ENCODE data around the gene CELSR1.

The CELSR1 gene

DNA sequence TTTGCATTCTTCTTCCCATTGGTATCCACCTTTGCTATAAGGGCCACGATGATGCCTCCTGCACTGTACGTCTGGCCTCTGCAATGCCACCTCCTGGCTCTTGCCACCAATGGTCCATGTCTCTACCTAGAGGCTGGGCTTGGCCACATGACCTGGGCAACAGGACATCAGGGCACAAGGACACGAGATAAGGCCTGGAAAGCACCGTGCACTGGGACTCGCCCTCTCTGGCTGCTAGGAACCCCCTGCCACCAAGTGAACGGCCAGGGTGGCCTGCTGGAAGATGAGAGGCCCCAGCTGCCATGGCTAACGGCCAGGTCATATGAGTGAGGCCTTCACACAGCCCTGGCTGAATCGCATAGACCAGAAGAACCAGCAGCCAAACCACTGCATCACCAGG lies 114.5 kb downstream of the CELSR1 start:
- no peak for TF ChIP-seq ZFX (IDR thresholded peaks at IDR 0.05; ENCODE audit: borderline replicate concordance)
- TF ChIP-seq, protein P1, sequence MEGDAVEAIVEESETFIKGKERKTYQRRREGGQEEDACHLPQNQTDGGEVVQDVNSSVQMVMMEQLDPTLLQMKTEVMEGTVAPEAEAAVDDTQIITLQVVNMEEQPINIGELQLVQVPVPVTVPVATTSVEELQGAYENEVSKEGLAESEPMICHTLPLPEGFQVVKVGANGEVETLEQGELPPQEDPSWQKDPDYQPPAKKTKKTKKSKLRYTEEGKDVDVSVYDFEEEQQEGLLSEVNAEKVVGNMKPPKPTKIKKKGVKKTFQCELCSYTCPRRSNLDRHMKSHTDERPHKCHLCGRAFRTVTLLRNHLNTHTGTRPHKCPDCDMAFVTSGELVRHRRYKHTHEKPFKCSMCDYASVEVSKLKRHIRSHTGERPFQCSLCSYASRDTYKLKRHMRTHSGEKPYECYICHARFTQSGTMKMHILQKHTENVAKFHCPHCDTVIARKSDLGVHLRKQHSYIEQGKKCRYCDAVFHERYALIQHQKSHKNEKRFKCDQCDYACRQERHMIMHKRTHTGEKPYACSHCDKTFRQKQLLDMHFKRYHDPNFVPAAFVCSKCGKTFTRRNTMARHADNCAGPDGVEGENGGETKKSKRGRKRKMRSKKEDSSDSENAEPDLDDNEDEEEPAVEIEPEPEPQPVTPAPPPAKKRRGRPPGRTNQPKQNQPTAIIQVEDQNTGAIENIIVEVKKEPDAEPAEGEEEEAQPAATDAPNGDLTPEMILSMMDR (IDR thresholded peaks at IDR 0.05), result no peak

DNA sequence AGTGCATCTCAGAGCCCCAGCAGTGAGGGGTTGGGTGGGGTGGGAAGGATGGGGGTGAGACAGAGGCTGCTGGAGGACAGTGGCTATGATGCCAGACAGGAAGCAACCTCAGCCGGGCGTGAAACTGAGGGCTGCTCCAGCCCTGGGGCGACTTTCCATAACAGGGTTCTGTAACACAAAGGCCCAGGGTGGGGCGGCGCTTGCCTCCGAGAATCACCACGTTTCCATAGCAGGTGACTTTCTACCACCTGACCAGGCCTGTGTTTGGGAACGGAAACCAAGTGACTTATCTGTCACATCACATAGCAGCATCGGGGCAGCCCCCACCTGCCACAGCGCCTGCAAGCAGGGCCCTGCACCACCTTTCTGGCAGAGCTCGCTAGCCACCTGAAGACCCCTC lies 116.2 kb downstream of the CELSR1 start:
- no peak overlapping the region for H3K27ac ChIP-seq
- TF ChIP-seq, protein P1 (IDR thresholded peaks at IDR 0.05), result no peak
- TF ChIP-seq ZFX (IDR thresholded peaks at IDR 0.05; ENCODE audit: borderline replicate concordance), result no peak

More for the DNA sequence above, 114.5 kb downstream of the CELSR1 start:
- no peak overlapping the region for H3K27ac ChIP-seq

DNA sequence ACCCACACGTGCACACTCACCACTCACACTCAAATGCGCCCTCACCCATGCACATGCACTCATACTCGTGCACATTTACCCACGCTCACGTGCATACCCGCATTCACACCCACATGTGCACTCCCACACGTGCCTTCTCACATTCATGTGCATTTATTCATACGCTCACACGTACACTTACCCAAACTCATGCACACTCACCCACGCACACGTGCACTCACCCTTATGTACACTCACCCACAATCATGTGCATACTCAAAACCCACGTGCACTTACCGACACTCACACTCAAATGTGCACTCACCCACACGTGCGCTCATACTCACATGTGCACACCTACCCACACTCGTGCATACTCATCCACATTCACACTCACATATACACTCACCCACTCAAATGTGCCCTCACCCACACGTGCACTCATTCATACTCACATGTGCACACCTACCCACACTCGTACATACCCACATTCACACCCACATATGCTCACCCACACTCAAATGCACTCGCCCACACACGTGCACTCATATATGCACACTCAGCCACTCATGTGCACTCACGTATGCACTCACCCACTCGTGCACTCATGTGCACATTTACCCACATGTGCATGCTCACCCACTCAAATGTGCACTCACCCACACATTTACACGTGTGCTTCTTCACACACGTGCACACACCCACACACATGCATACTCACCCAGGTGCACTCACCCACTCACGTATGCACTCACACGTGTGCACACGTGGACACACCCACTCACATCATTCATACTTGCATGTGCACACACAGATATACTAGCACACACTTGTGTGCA lies 117.5 kb downstream of the CELSR1 start:
- no peak for TF ChIP-seq ZFX (IDR thresholded peaks at IDR 0.05; ENCODE audit: borderline replicate concordance)
- TF ChIP-seq, protein P1 (IDR thresholded peaks at IDR 0.05), result no peak
- no peak overlapping the region for H3K27ac ChIP-seq

DNA sequence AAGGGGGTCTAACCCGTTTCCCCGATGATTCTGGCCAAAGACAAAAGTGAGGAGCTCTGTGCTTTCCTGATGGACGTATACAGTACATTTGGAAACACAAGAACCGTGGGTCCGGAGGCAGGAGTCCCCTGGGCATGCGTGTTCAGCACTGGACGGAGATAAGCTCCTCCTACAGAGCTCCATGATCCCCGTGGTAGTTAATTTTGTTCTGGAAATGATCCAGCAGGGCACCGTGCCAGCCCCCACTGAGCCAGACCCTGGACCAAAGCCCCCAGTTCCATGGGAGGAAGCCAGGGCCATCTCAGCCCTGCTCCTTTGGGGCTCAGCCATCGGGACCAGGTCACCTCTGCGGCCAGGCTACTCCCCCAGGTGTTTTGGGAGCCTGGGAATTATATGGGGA lies 118.6 kb downstream of the CELSR1 start:
- no peak overlapping the region for H3K27ac ChIP-seq
- TF ChIP-seq ZFX (IDR thresholded peaks at IDR 0.05; ENCODE audit: borderline replicate concordance), result no peak
- TF ChIP-seq, protein P1 (IDR thresholded peaks at IDR 0.05), result no peak

DNA sequence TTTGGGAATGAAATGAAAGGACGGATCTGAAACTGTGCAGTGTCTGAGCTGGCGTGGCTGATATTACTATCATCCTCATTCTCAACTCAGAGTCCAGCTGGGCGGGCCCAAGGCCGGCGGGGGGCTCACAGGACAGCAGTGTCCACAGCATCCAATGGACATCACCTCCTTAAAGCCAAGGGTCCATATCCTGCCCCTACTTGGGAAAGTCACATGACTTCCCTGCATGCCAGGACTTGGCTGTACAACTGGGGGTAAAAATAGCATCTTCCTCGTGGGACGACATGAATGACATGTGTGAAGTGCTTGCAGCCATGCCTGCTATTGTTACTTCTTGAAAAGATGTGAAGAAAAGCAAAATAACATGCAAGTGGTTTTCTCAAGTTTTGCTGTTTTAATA lies 119.7 kb downstream of the CELSR1 start:
- TF ChIP-seq, protein P1 (IDR thresholded peaks at IDR 0.05), result no peak
- no peak for TF ChIP-seq ZFX (IDR thresholded peaks at IDR 0.05; ENCODE audit: borderline replicate concordance)

DNA sequence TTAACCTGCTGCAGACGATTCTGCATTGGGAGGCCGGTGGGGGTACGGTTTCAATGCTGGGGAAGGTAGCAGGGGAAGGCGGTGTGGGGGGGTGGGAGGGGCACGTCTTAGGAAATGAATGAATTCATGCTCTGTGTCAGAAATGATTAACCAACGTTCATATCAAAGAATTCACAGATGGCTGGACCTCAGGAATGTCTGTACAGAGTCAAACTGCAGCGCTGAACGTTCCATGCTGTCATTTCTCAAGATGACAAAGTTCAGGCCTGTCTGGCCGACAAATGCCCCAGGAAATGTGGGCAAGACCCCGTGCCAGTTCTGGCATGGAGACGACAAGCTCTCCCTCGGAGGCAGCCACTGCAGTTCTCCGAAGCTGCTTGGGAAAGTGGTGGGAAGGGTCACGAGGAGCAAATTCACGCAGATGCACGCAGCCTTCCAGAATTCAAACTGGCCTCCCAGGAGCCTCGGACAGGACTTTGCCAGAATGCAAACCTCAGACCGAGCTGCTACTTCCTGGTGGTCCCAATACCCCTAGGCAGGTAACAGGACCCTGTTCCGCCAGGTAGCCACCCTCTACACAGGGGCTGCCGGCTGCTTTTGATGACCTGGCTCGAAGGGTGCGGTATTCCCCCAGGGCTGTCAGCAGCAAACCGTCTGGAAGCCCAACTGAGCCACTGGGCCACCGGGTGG lies 120.4 kb downstream of the CELSR1 start:
- no peak overlapping the region for H3K27ac ChIP-seq
- TF ChIP-seq ZFX (IDR thresholded peaks at IDR 0.05; ENCODE audit: borderline replicate concordance), result no peak
- TF ChIP-seq, protein P1 (IDR thresholded peaks at IDR 0.05), result no peak

More for the DNA sequence above, 119.7 kb downstream of the CELSR1 start:
- no peak overlapping the region for H3K27ac ChIP-seq

DNA sequence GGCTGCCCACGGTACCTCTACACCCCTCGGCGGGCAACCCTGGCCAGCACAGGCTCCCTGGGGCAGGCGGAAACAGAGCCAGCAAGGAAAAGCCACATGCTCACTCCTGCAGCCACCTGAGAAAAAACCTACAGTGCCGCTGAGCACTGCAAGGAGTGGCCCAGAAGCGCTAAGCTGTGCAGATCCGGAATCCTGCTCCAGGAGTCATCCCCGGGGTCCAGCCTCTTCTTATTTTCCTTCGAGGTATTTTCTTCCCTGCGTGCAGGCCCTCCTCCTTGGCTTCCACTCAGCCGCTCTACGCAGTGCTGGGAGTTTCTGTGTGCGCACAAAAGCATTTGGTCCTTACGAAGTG lies 120.9 kb downstream of the CELSR1 start:
- TF ChIP-seq, protein P1 (IDR thresholded peaks at IDR 0.05), result no peak
- no peak for TF ChIP-seq ZFX (IDR thresholded peaks at IDR 0.05; ENCODE audit: borderline replicate concordance)
- no peak overlapping the region for H3K27ac ChIP-seq

Data from 22Rv1 (cell line).